GM23338 (cell line): Measurements from ENCODE around the gene CARNS1.

ENCODE experiments used
- CTCF ChIP-seq, 2 experiments: fragments of 200-600 bp in 1 of 2; sonication (generic) in 1 of 2; conservative IDR thresholded peaks; 2 replicates each; pipeline versions ENCODE4 v1.5.1 to v1.6.1; 2016 to 2017; ENCODE audit warnings: antibody characterized with exemption in 2 of 2, low read depth in 2 of 2, mild to moderate bottlenecking in 2 of 2, moderate library complexity in 1 of 2
- EZH2 ChIP-seq: fragments of 200-600 bp; sonication (generic); IDR thresholded peaks from one replicate; pipeline ENCODE4 v1.8.0; 2017; ENCODE audit warnings: antibody characterized with exemption, mild to moderate bottlenecking, low read depth; ENCODE audit not compliant: unreplicated experiment
- EZH2phosphoT487 ChIP-seq: fragments of 200-600 bp; sonication (generic); IDR thresholded peaks from one replicate; pipeline ENCODE4 v1.8.1; 2018; ENCODE audit warnings: antibody characterized with exemption; ENCODE audit not compliant: unreplicated experiment
- POLR2AphosphoS5 ChIP-seq: IDR thresholded peaks from 2 replicates; pipeline ENCODE4 v1.6.1; 2016; ENCODE audit warnings: antibody characterized with exemption, low read depth
- REST ChIP-seq: IDR thresholded peaks from one replicate; pipeline ENCODE4 v1.6.1; 2018; ENCODE audit warnings: antibody characterized with exemption; ENCODE audit not compliant: unreplicated experiment

GRCh38 chr11:67419325-67420049, 4.0 kb downstream of the CARNS1 start:
- no peak for TF ChIP-seq EZH2phosphoT487
- no peak for TF ChIP-seq CTCF (conservative IDR thresholded peaks at IDR 0.05; ENCODE audit: low read depth in 2 of 2)
- no peak for TF ChIP-seq POLR2AphosphoS5
- no peak for TF ChIP-seq EZH2
- no peak for TF ChIP-seq REST
